Measurements from ENCODE around the gene PABPN1L. TPM values are rescaled to one million over a fixed set of nuclear protein-coding genes. Genes with fewer than 3 reads are reported as not detected.

Gene PABPN1L
- not detected for total RNA-seq

GRCh38 chr16:88866151-88866920 is at the start of gene PABPN1L:
Gene PABPN1L, minus strand, starts transcription at chr16:88866660. Its CDS starts 54 bp downstream, at chr16:88866606.
- peaks cover 5% of the 10 kb centered on the region for H3K36me3 Mint-ChIP-seq (ENCODE audit: insufficient read depth)
- ATAC-seq = no peak
- no peak for DNase-seq

GRCh38 chr16:88915639-88916327 is 49.3 kb upstream of the PABPN1L start:
- ATAC-seq = no peak
- DNase-seq = no peak
- Mint-ChIP-seq H3K4me3 (no peak overlapping the region), H3K27me3 (ENCODE audit: low read depth) (no peaks in the 10 kb centered on the region), H3K9me3 (no peaks in the 10 kb centered on the region), H3K36me3 (ENCODE audit: insufficient read depth) (no peaks in the 10 kb centered on the region), H3K4me1 (ENCODE audit: low read depth) (no peaks in the 10 kb centered on the region)

More at GRCh38 chr16:88866151-88866920, at the start of gene PABPN1L:
- Mint-ChIP-seq H3K4me1 (ENCODE audit: low read depth) (peaks cover 2% of the 10 kb centered on the region), H3K4me3 (no peak within 1 kb of the TSS), H3K27me3 (ENCODE audit: low read depth) (peaks cover 19% of the 10 kb centered on the region), H3K9me3 (no peaks in the 10 kb centered on the region)

- Mint-ChIP-seq H3K4me1 (ENCODE audit: low read depth) (no peaks in the 10 kb centered on the region), H3K36me3 (ENCODE audit: insufficient read depth) (no peaks in the 10 kb centered on the region), H3K27me3 (ENCODE audit: low read depth) (no peaks in the 10 kb centered on the region), H3K4me3 (no peak overlapping the region), H3K9me3 (no peaks in the 10 kb centered on the region)
- DNase-seq (no peak), ATAC-seq (no peak)
These were observed 48.4 kb upstream of the PABPN1L start for GRCh38 chr16:88914750-88915368.

GRCh38 chr16:88913870-88914269 is 47.4 kb upstream of the PABPN1L start:
- Mint-ChIP-seq H3K4me1 (ENCODE audit: low read depth) (no peaks in the 10 kb centered on the region), H3K27me3 (ENCODE audit: low read depth) (no peaks in the 10 kb centered on the region), H3K9me3 (no peaks in the 10 kb centered on the region), H3K36me3 (ENCODE audit: insufficient read depth) (no peaks in the 10 kb centered on the region), H3K4me3 (no peak overlapping the region)
- ATAC-seq (no peak), DNase-seq (no peak)

- no peak overlapping the region for H3K4me3 Mint-ChIP-seq
- H3K27me3 Mint-ChIP-seq (ENCODE audit: low read depth) = no peaks in the 10 kb centered on the region
- H3K36me3 Mint-ChIP-seq (ENCODE audit: insufficient read depth) = no peaks in the 10 kb centered on the region
- H3K4me1 Mint-ChIP-seq (ENCODE audit: low read depth) = no peaks in the 10 kb centered on the region
- ATAC-seq (no peak), DNase-seq (no peak)
- H3K9me3 Mint-ChIP-seq = no peaks in the 10 kb centered on the region
These were observed 46.6 kb upstream of the PABPN1L start for GRCh38 chr16:88913001-88913612.

GRCh38 chr16:88912556-88912955 is 46.1 kb upstream of the PABPN1L start:
- DNase-seq (no peak), ATAC-seq (no peak)
- Mint-ChIP-seq H3K9me3 (no peaks in the 10 kb centered on the region), H3K4me1 (ENCODE audit: low read depth) (no peaks in the 10 kb centered on the region), H3K27me3 (ENCODE audit: low read depth) (no peaks in the 10 kb centered on the region), H3K4me3 (no peak overlapping the region), H3K36me3 (ENCODE audit: insufficient read depth) (no peaks in the 10 kb centered on the region)

- no peaks in the 10 kb centered on the region for H3K9me3 Mint-ChIP-seq
- no peak overlapping the region for H3K4me3 Mint-ChIP-seq
- no peak for ATAC-seq
- no peaks in the 10 kb centered on the region for H3K36me3 Mint-ChIP-seq (ENCODE audit: insufficient read depth)
- DNase-seq = no peak
- H3K4me1 Mint-ChIP-seq (ENCODE audit: low read depth) = no peaks in the 10 kb centered on the region
- H3K27me3 Mint-ChIP-seq (ENCODE audit: low read depth) = no peaks in the 10 kb centered on the region
These were observed 45.5 kb upstream of the PABPN1L start for GRCh38 chr16:88911946-88912310.

- Mint-ChIP-seq H3K36me3 (ENCODE audit: insufficient read depth) (no peaks in the 10 kb centered on the region), H3K4me1 (ENCODE audit: low read depth) (no peaks in the 10 kb centered on the region), H3K27me3 (ENCODE audit: low read depth) (no peaks in the 10 kb centered on the region), H3K4me3 (no peak overlapping the region), H3K9me3 (no peaks in the 10 kb centered on the region)
- DNase-seq = no peak
- ATAC-seq = no peak
These were observed 44.9 kb upstream of the PABPN1L start for GRCh38 chr16:88911136-88911945.

GRCh38 chr16:88910284-88911135 is 44.0 kb upstream of the PABPN1L start:
- no peaks in the 10 kb centered on the region for H3K27me3 Mint-ChIP-seq (ENCODE audit: low read depth)
- no peaks in the 10 kb centered on the region for H3K9me3 Mint-ChIP-seq
- ATAC-seq (no peak), DNase-seq (no peak)
- no peaks in the 10 kb centered on the region for H3K4me1 Mint-ChIP-seq (ENCODE audit: low read depth)
- H3K4me3 Mint-ChIP-seq = no peak overlapping the region
- H3K36me3 Mint-ChIP-seq (ENCODE audit: insufficient read depth) = no peaks in the 10 kb centered on the region

GRCh38 chr16:88909431-88910210 is 43.2 kb upstream of the PABPN1L start:
- DNase-seq = no peak
- no peaks in the 10 kb centered on the region for H3K9me3 Mint-ChIP-seq

GRCh38 chr16:88908307-88908706 is 41.8 kb upstream of the PABPN1L start:
- no peaks in the 10 kb centered on the region for H3K27me3 Mint-ChIP-seq (ENCODE audit: low read depth)

More at GRCh38 chr16:88909431-88910210, 43.2 kb upstream of the PABPN1L start:
- no peak for ATAC-seq
- no peaks in the 10 kb centered on the region for H3K4me1 Mint-ChIP-seq (ENCODE audit: low read depth)
- H3K36me3 Mint-ChIP-seq (ENCODE audit: insufficient read depth) = no peaks in the 10 kb centered on the region
- H3K27me3 Mint-ChIP-seq (ENCODE audit: low read depth) = no peaks in the 10 kb centered on the region
- no peak overlapping the region for H3K4me3 Mint-ChIP-seq

GRCh38 chr16:88907768-88908167 is 41.3 kb upstream of the PABPN1L start:
- Mint-ChIP-seq H3K9me3 (no peaks in the 10 kb centered on the region), H3K27me3 (ENCODE audit: low read depth) (no peaks in the 10 kb centered on the region), H3K4me3 (no peak overlapping the region), H3K36me3 (ENCODE audit: insufficient read depth) (no peaks in the 10 kb centered on the region), H3K4me1 (ENCODE audit: low read depth) (no peaks in the 10 kb centered on the region)
- DNase-seq (no peak), ATAC-seq (no peak)

More at GRCh38 chr16:88908307-88908706, 41.8 kb upstream of the PABPN1L start:
- Mint-ChIP-seq H3K4me1 (ENCODE audit: low read depth) (no peaks in the 10 kb centered on the region), H3K9me3 (no peaks in the 10 kb centered on the region), H3K4me3 (no peak overlapping the region), H3K36me3 (ENCODE audit: insufficient read depth) (no peaks in the 10 kb centered on the region)
- ATAC-seq (no peak), DNase-seq (no peak)

Data from activated T-cell treated with anti-CD3 and anti-CD28 coated beads, Interleukin-2, amount 50 U/mL, for 4 hours (primary cell).